8988T (cell line): ENCODE data around the gene IGFBP4.

ENCODE experiments used
- DNase-seq: peaks from one replicate; pipeline ENCODE4 v3.0.0; 2011

Gene IGFBP4

GRCh38 chr17:40457369-40457768 lies 14.1 kb downstream of the IGFBP4 start:
- no peak for DNase-seq

GRCh38 chr17:40457964-40458791 lies 14.9 kb downstream of the IGFBP4 start:
- DNase-seq, result no peak

GRCh38 chr17:40458851-40459482 lies 15.7 kb downstream of the IGFBP4 start:
- DNase-seq, result no peak

- no peak for DNase-seq
Observed at GRCh38 chr17:40459636-40460603, 16.7 kb downstream of the IGFBP4 start.

- DNase-seq, result no peak
Observed at GRCh38 chr17:40460604-40460967, 17.3 kb downstream of the IGFBP4 start.

- DNase-seq, result no peak
Observed at GRCh38 chr17:40460968-40461731, 17.9 kb downstream of the IGFBP4 start.

- no peak for DNase-seq
Observed at GRCh38 chr17:40461732-40462342, 18.6 kb downstream of the IGFBP4 start.

GRCh38 chr17:40462343-40463121 lies 19.3 kb downstream of the IGFBP4 start:
- DNase-seq, result no peak

- DNase-seq, result no peak
Observed at GRCh38 chr17:40463122-40463550, 19.9 kb downstream of the IGFBP4 start.

- no peak for DNase-seq
Observed at GRCh38 chr17:40464392-40464855, 21.2 kb downstream of the IGFBP4 start.

GRCh38 chr17:40466298-40466971 lies 23.2 kb downstream of the IGFBP4 start:
- no peak for DNase-seq

- no peak for DNase-seq
Observed at GRCh38 chr17:40467281-40467867, 24.1 kb downstream of the IGFBP4 start.

- DNase-seq, result no peak
Observed at GRCh38 chr17:40468560-40468959, 25.3 kb downstream of the IGFBP4 start.

GRCh38 chr17:40469805-40470675 lies 26.8 kb downstream of the IGFBP4 start:
- DNase-seq, result no peak

- DNase-seq, result no peak
Observed at GRCh38 chr17:40470932-40471828, 27.9 kb downstream of the IGFBP4 start.

GRCh38 chr17:40471846-40472732 lies 28.8 kb downstream of the IGFBP4 start:
- no peak for DNase-seq
